ENCODE results near the gene GOLGA7B. TPM values are rescaled to one million over a fixed set of nuclear protein-coding genes. Genes with fewer than 3 reads are reported as not detected.

GOLGA7B gene
- total RNA-seq, 1 experiment from 2014 or later, result not detected

GRCh38 chr10:97882142-97883091 lies 32.8 kb downstream of the GOLGA7B start:
- ChIA-PET POLR2A (interaction anchor here (0.8 kb wide), 1 partner anchor 20 kb away, joined by 3 read pairs; no protein-coding TSS in a partner anchor), CTCF (interaction anchor here (1.0 to 3.5 kb wide), 2 partner anchors 13 to 39 kb away, joined by 4 to 34 read pairs; no protein-coding TSS in a partner anchor)
- Mint-ChIP-seq H3K27ac (ENCODE audit: low read depth, unreplicated experiment) (peak overlapping the region; percentile 62), H3K27me3 (ENCODE audit: insufficient read depth, unreplicated experiment) (no peaks in the 10 kb centered on the region), H3K9me3 (ENCODE audit: unreplicated experiment) (no peaks in the 10 kb centered on the region), H3K4me1 (ENCODE audit: insufficient read depth, unreplicated experiment) (peaks cover 14% of the 10 kb centered on the region), H3K4me3 (ENCODE audit: unreplicated experiment) (peak overlapping the region; percentile 8), H3K36me3 (ENCODE audit: insufficient read depth, unreplicated experiment) (no peaks in the 10 kb centered on the region)
- DNase-seq (ENCODE audit: unreplicated experiment), result peak; percentile 98
- BruUV-seq (replicated peaks), result no TSS peak
- intact Hi-C loops (cut with micrococcal nuclease), result no loop called here
- TF ChIP-seq CTCF (IDR thresholded peaks at IDR 0.05; ENCODE audit: unreplicated experiment), result no peak

- POLR2A ChIA-PET, result no interaction called here
- peaks cover 17% of the 10 kb centered on the region for H3K4me1 Mint-ChIP-seq (ENCODE audit: insufficient read depth, unreplicated experiment)
- H3K27me3 Mint-ChIP-seq (ENCODE audit: insufficient read depth, unreplicated experiment), result no peaks in the 10 kb centered on the region
- CTCF ChIA-PET, result interaction anchor here (0.6 to 2.6 kb wide), 2 partner anchors 14 to 48 kb away, joined by 5 to 13 read pairs; no protein-coding TSS in a partner anchor
- DNase-seq (ENCODE audit: unreplicated experiment), result no peak
- no TSS peak for BruUV-seq (replicated peaks)
- peak overlapping the region; percentile 62 for H3K27ac Mint-ChIP-seq (ENCODE audit: low read depth, unreplicated experiment)
- no peak for TF ChIP-seq CTCF (IDR thresholded peaks at IDR 0.05; ENCODE audit: unreplicated experiment)
- intact Hi-C loops (cut with micrococcal nuclease), result no loop called here
- H3K4me3 Mint-ChIP-seq (ENCODE audit: unreplicated experiment), result no peak overlapping the region
- H3K9me3 Mint-ChIP-seq (ENCODE audit: unreplicated experiment), result no peaks in the 10 kb centered on the region
- no peaks in the 10 kb centered on the region for H3K36me3 Mint-ChIP-seq (ENCODE audit: insufficient read depth, unreplicated experiment)
Measured at GRCh38 chr10:97883092-97883485, 33.4 kb downstream of the GOLGA7B start.

- no peaks in the 10 kb centered on the region for H3K27me3 Mint-ChIP-seq (ENCODE audit: insufficient read depth, unreplicated experiment)
- DNase-seq (ENCODE audit: unreplicated experiment), result no peak
- ChIA-PET POLR2A (interaction anchor here (0.5 to 0.6 kb wide), 3 partner anchors 8 to 210 kb away, joined by 3 to 6 read pairs (median 5); no protein-coding TSS in a partner anchor), CTCF (interaction anchor here (0.6 to 2.3 kb wide), 7 partner anchors 11 to 155 kb away, joined by 3 to 10 read pairs (median 4); no protein-coding TSS in a partner anchor)
- no peak overlapping the region for H3K27ac Mint-ChIP-seq (ENCODE audit: low read depth, unreplicated experiment)
- no peaks in the 10 kb centered on the region for H3K9me3 Mint-ChIP-seq (ENCODE audit: unreplicated experiment)
- H3K36me3 Mint-ChIP-seq (ENCODE audit: insufficient read depth, unreplicated experiment), result no peaks in the 10 kb centered on the region
- peaks cover 30% of the 10 kb centered on the region for H3K4me1 Mint-ChIP-seq (ENCODE audit: insufficient read depth, unreplicated experiment)
- no TSS peak for BruUV-seq (replicated peaks)
- intact Hi-C loops (cut with micrococcal nuclease), result no loop called here
- H3K4me3 Mint-ChIP-seq (ENCODE audit: unreplicated experiment), result no peak overlapping the region
- TF ChIP-seq CTCF (IDR thresholded peaks at IDR 0.05; ENCODE audit: unreplicated experiment), result no peak
Measured at GRCh38 chr10:97886286-97886685, 36.6 kb downstream of the GOLGA7B start.

GRCh38 chr10:97887399-97887798 lies 37.8 kb downstream of the GOLGA7B start:
- BruUV-seq (replicated peaks), result no TSS peak
- CTCF ChIA-PET, result interaction anchor here (0.8 to 2.1 kb wide), 3 partner anchors 11 to 426 kb away, joined by 4 to 7 read pairs (median 4); no protein-coding TSS in a partner anchor
- H3K9me3 Mint-ChIP-seq (ENCODE audit: unreplicated experiment), result no peaks in the 10 kb centered on the region
- intact Hi-C loops (cut with micrococcal nuclease), result no loop called here
- POLR2A ChIA-PET, result no interaction called here
- H3K36me3 Mint-ChIP-seq (ENCODE audit: insufficient read depth, unreplicated experiment), result no peaks in the 10 kb centered on the region
- no peak overlapping the region for H3K4me3 Mint-ChIP-seq (ENCODE audit: unreplicated experiment)
- no peak overlapping the region for H3K27ac Mint-ChIP-seq (ENCODE audit: low read depth, unreplicated experiment)
- peaks cover 22% of the 10 kb centered on the region for H3K4me1 Mint-ChIP-seq (ENCODE audit: insufficient read depth, unreplicated experiment)
- no peaks in the 10 kb centered on the region for H3K27me3 Mint-ChIP-seq (ENCODE audit: insufficient read depth, unreplicated experiment)
- no peak for TF ChIP-seq CTCF (IDR thresholded peaks at IDR 0.05; ENCODE audit: unreplicated experiment)
- peak; percentile 9 for DNase-seq (ENCODE audit: unreplicated experiment)
